ENCODE data around the gene C9.
"Not testable (repeated sequence)": the region's sequence is repeated elsewhere in the genome, so short reads cannot be mapped to it uniquely, and the experiment has no call there.

The C9 gene

DNA sequence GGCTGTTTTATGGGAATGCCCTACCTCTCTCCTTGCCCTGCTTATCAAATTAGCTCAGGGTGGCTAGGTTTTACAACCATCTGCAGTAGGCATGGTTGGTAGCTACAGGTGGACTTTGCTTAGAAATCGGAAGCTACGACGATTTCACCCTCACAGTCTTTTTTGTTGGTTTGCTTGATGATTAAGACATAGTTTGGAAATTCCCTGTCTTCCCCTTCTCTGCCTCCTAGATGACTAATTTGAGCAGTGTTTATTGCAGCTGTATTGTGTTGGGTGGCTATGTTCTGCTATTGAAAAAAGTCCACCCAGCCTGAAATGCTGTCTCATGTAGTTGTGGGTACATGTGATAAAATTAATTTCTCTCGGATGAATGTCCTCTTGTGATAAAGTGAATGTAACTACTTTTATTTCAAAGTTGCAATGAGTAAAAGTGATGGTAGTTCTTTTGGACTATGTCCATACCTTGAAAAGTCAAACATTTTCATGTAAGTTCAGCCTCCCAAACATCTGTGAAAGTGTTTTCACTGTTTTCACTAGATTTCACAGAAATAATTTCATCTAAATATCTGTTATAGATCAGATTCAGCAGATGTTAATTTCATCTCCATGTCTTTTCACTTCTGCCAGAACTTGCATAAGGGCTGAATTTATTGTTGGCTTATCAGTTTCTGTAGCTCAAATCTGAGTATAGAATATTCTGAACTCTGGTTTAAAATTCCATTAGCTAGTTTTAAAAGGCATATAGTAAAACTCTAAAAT, 107.6 kb downstream of the C9 start:
- DNase-seq, result no peak

- no peak for DNase-seq
These were observed 108.9 kb downstream of the C9 start for GRCh38 chr5:39255406-39255805.

GRCh38 chr5:39254671-39255070, 109.6 kb downstream of the C9 start:
- no peak for DNase-seq

DNA sequence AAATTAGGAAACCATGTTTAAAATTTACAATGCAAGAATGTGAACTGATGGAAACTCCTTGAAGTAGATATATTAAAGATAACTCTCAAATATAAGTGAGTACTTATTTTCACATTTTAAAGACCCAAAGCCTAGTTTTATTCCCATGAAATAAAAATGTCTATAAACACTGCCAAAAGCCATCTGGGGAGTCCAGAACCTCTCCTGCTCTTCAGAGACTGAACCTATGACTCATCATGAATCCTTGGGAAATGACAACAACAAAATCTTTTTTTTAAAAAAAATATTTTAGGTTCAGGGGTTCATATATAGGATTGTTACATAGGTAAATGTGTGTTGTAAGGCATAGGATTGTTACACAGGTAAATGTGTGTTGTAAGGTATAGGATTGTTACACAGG, 111.1 kb downstream of the C9 start:
- DNase-seq, result no peak

GRCh38 chr5:39249564-39250274, 114.6 kb downstream of the C9 start:
- no peak for DNase-seq

- no peak for DNase-seq
These were observed 115.2 kb downstream of the C9 start for GRCh38 chr5:39249069-39249468.

DNA sequence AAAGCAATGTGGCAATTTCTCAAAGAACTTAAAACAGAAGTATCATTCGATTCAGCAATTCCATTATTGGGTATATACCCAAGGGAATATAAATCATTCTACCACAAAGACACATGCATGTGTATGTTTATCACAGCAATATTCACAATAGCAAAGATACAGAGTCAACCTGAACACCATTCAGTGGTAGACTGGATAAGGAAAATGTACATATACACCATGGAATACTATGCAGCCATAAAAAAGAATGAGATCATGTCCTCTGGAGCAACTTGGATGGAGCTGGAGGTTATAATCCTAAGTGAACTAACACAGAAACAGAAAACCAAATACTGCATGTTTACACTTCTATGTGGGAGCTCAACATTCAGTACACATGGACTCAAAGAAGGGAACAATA, 123.5 kb downstream of the C9 start:
- DNase-seq, result no peak

GRCh38 chr5:39238366-39239105, 125.8 kb downstream of the C9 start:
- DNase-seq, result no peak

GRCh38 chr5:39236718-39237117, 127.6 kb downstream of the C9 start:
- DNase-seq, result no peak

DNA sequence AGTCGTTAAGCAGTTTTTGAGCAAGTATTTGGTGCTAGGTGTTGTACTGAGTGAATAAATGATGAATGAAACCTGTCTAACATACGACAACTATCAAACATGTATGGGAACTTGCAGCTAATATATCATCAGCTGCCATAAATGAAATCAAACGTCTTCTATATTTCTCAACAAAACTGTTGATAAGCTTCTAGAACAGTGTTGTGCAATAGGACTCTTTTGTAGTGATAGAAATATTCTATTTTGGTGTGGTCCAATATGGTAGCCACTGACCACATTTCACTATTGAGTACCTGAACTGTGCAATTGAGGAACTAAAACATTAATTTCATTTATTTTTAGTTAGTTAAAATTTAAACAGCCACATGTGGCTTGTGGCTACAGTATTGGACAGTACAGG, 128.6 kb downstream of the C9 start:
- no peak for DNase-seq

DNA sequence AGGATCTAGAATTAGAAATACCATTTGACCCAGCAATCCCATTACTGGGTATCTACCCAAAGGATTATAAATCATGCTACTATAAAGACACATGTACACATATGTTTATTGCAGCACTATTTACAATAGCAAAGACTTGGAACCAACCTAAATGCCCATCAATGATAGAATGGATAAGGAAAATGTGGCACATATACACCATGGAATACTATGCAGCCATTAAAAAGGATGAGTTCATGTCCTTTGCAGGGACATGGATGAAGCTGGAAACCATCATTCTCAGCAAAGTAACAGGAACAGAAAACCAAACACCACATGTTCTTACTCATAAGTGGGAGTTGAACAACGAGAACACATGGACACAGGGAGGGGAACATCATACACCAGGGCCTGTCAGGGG, 129.8 kb downstream of the C9 start:
- not testable (repeated sequence) for DNase-seq

Data from NCI-H2029 (cell line).